Measurements from ENCODE around the gene ST3GAL3.

- TF ChIP-seq EZH2 (IDR thresholded peaks at IDR 0.05; ENCODE audit: low read length) (no peak), CTCF (optimal IDR thresholded peaks at IDR 0.05 in 1 of 3, IDR thresholded peaks at IDR 0.05 in 1 of 3, conservative IDR thresholded peaks at IDR 0.05 in 1 of 3; ENCODE audit: extremely low read depth in 1 of 3, insufficient read depth in 2 of 3, low read length in 3 of 3) (no peak)
Observed at GRCh38 chr1:43901196-43901961, 194.0 kb downstream of the ST3GAL3 start.

Data from keratinocyte (primary cell).